ENCODE measurements around the gene WDR86.

The WDR86 gene

DNA sequence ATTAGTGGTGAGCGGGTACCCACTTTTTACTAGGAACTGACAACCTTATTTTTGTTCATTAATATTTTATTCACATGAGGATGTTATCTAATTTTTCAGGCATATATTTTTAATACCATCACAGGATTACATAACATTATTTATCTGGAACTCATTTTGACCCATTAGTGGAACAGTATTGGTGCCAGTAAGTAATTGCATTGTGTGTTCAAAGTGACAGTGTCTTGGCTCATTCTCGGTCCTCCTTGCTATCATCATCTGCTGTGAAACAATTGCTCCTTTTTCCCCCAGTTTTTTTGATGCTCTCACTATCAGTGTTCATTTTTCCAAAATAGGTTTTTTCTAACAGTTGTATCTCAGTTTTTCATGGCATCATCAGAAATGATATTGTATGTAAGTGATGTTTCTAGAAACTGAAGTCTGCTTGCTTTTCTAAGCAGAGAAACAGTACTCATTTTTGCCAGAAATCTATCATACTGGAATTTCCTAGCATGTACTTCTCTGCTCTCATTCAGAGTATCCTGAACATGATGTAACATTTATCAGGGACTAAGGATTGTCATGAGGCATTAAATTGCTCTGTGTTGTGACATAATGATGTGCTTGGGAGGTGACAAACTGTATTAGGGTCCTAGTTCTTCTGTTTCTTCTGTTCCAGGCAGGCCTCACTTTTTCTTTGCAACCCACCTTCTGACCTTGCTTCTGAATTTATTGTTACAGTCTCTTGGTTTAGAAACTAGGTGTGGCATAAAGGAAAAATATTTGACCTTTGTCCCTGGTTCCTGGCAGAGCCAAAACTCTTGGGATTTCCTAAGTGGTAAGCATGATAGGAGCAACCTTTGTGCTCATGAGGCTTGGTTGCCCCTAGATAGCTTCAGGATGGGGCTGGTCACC, 64.0 kb downstream of the WDR86 start:
- DNase-seq, result no peak

GRCh38 chr7:151343516-151343915, 66.3 kb downstream of the WDR86 start:
- DNase-seq, result no peak

- DNase-seq, result no peak
Measured at GRCh38 chr7:151342811-151343210, 67.0 kb downstream of the WDR86 start.

GRCh38 chr7:151342102-151342646, 67.7 kb downstream of the WDR86 start:
- no peak for DNase-seq

GRCh38 chr7:151341357-151342101, 68.3 kb downstream of the WDR86 start, which contains the start of gene NUB1:
TSS of gene NUB1 (plus strand) at chr7:151341812. CDS start at chr7:151345350, 3,538 bp downstream.
- peak; percentile 93 for DNase-seq

GRCh38 chr7:151340794-151341356, 69.0 kb downstream of the WDR86 start:
- DNase-seq, result no peak

DNA sequence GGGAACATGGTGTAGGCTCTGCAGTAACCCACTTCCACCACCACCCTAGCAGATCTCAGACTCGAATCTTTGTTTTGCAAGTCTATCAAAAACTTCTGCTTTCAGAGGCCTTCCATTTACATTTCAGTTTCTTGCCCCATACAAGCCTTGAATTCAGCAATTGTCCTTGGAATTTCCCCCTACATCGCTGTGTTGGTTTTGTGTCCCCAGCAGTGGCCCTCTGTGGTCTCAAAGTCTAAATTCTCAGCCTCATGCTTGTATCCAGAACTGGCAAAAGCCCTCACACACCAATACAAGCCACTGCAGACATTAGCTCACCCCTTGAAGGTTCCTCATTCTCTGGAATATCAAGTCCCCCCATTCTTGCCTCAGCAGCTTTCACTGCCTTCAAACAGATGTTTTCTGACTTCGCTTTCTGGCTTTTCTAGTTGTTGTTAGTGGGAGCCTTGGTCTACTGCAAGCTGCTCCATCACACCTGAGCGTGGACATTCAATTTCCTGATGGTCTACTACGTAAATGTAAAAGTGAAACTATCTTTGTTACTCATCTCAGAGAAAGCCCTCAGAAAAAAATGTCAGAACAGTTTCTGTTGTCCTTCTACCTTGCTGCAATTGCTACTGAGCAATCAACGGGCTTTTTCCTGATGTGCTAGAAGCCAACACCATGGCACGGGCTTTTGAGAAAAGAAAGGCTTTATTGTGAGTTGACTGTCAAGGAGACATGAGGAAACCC, 70.0 kb downstream of the WDR86 start:
- no peak for DNase-seq

DNA sequence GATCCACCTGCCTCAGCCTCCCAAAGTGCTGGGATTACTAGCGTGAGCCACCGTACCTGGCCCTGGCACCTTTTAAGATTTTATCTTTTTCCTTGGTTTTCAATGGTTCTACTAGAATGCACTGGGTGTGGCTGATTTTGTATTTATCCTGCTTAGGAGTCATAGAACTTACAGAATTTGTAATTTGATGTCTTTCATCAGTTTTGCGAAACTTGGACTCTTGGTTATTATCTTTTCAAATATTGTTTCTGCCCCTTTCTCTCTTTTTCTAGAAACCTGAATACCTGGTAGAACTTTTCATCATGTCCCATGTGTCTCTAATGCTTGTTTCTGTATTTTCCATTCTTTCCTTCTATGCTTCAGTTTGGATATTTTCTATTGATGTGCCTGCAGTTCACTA, 71.0 kb downstream of the WDR86 start:
- DNase-seq, result no peak

DNA sequence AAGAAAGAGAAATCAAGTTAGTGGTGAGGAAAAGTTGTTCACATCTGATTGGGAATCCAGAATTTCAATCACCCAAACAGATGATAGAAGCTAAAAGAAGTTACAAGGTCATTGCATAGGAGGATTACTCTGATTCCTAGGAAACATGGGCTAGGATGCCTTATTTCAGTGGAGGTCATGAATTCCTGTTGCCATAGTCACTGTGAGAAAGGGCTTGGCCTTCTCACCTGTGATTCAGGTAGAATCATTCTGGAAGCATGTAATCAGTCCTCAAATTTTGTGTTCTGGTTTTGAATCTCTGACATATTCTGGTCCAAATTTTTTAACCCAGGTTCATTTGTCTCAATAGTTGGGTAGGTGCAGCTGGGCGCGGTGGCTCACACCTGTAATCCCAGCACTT, 72.5 kb downstream of the WDR86 start:
- no peak for DNase-seq

GRCh38 chr7:151336027-151336708, 73.7 kb downstream of the WDR86 start:
- no peak for DNase-seq

DNA sequence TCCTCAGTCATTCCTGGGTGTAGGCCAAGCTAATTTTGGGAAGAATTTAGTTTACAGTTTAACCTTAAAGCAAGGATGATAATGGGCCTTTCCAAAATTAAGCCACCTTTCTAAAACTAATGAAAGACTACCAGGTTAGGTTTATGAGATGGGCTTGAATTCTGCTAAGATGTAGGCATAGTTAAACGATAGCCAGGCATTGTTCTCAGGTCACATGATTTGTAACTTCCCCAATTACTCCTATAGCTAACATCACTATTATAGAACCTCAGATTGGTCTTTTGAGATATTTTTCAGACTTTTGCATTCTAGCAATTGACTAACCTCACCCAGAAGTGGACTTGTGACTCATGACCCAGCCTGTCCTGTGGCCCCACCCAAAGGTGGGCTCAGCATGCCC, 75.2 kb downstream of the WDR86 start:
- no peak for DNase-seq

Data from midbrain (tissue), 1 donor.